Spinal cord (tissue), 10 donors: ENCODE data around the gene ATP5PO. TPM values are rescaled to one million over a fixed set of nuclear protein-coding genes. Genes with fewer than 3 reads are reported as not detected.

Experiments used
- DNase-seq, 6 donors: peaks; one replicate each; pipeline versions ENCODE4 v3.0.0 to v3.0.0-alpha.2; 2013 to 2015; ENCODE audit warnings: low spot score in 6 of 6, low read depth in 4 of 6
- H3K27ac ChIP-seq: one replicate; pipeline ENCODE4 v1.5.1; 2013; ENCODE audit warnings: low read depth, low read length, control low read depth
- H3K27me3 ChIP-seq: one replicate; pipeline ENCODE4 v1.6.1; 2013; ENCODE audit warnings: low read length; ENCODE audit not compliant: control insufficient read depth, insufficient read depth
- H3K36me3 ChIP-seq: one replicate; pipeline ENCODE4 v1.6.1; 2013; ENCODE audit warnings: low read length; ENCODE audit not compliant: control insufficient read depth, insufficient read depth
- H3K4me1 ChIP-seq: one replicate; pipeline ENCODE4 v1.6.1; 2013; ENCODE audit warnings: low read length; ENCODE audit not compliant: control insufficient read depth, insufficient read depth
- H3K4me3 ChIP-seq: one replicate; pipeline ENCODE4 v1.5.1; 2013; ENCODE audit warnings: low read depth, low read length, control low read depth
- H3K9me3 ChIP-seq: one replicate; pipeline ENCODE4 v1.6.1; 2013; ENCODE audit warnings: low read length; ENCODE audit not compliant: control insufficient read depth, insufficient read depth
- WGBS: methylation state at CpG from one replicate; pipeline ENCODE4 v1.1.5; 2013; ENCODE audit warnings: missing lambda C conversion rate; ENCODE audit not compliant: insufficient coverage; 5-methylcytosine and 5-hydroxymethylcytosine counted together
- polyA plus RNA-seq, 2 donors: library from polyadenylated mRNA; unstranded; fragments of 120-200 nt; gene quantifications; one replicate each; pipeline ENCODE4 v1.2.1, GENCODE V29; 2013; ENCODE audit not compliant: insufficient read length in 2 of 2
- total RNA-seq, 2 donors: library from RNA; depleted of rRNA in 1 of 2; stranded (reverse); fragments of 120-200 nt in 1 of 2; fragments of >200 nt in 1 of 2; gene quantifications; one replicate each; pipeline versions ENCODE4 v1.2.3 to v1.2.4, GENCODE V29; 2013 to 2014
- donor health status: healthy.

Gene ATP5PO
- total and polyA plus RNA-seq, 4 donors = 225 to 329 (median 284) TPM

DNA sequence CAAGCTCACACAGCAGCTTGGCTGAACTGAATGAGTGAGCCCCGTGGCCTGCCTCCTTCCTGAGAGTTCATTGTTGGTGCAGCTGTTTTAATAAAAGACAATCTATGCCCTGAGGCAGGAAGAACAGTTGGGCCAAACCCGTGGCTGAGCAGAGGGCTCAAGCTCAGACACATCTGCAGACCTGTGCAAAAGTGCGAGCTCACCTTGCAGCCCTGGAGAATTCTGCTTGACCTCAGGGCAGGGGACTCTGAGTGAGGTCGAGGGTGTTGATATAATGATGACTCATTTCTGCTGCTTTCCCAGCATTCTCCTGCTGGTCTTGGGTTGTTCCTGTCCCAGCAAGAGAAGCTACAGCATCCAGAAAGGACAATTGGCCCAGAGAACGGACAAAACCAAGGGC, 61.0 kb downstream of the ATP5PO start:
- Histone ChIP-seq H3K9me3 (no peaks in the 10 kb centered on the region), H3K36me3 (peaks cover 41% of the 10 kb centered on the region), H3K27me3 (no peaks in the 10 kb centered on the region), H3K4me1 (peaks cover 18% of the 10 kb centered on the region), H3K27ac (peak overlapping the region; percentile 0), H3K4me3 (no peak overlapping the region)
- 44% methylated on average over 4 of the region's 5 CpGs for WGBS
- DNase-seq = no peak

Other genes with a start within 250 kb of the ATP5PO start
- 10 to 100 TPM; 30.5 to 40.8 TPM for gene MRPS6, start 157.8 kb upstream of the ATP5PO start, total RNA-seq
- gene MRPS6, start 157.8 kb upstream of the ATP5PO start, polyA plus RNA-seq = 100 to 1,000 TPM; 107 to 111 TPM
- 10 to 100 TPM; 45.1 to 59.8 TPM for gene SLC5A3, start 157.8 kb upstream of the ATP5PO start, total RNA-seq
- gene SLC5A3, start 157.8 kb upstream of the ATP5PO start, polyA plus RNA-seq = 10 to 100 TPM; 12.7 to 19.6 TPM